HL-60 (cell line): ENCODE data around the gene SP140.

ENCODE experiments used
- CTCF ChIP-seq: IDR thresholded peaks from one replicate; pipeline ENCODE4 v1.5.1; 2011; ENCODE audit warnings: low read length, control low read depth, inconsistent platforms; ENCODE audit not compliant: insufficient read depth
- GABPA ChIP-seq: IDR thresholded peaks from 2 replicates; pipeline ENCODE4 v1.6.1; 2012; ENCODE audit warnings: low read depth
- POLR2AphosphoS5 ChIP-seq: IDR thresholded peaks from 2 replicates; pipeline ENCODE4 v1.6.1; 2012; ENCODE audit warnings: low read depth
- REST ChIP-seq: IDR thresholded peaks from 2 replicates; pipeline ENCODE4 v1.6.1; 2012; ENCODE audit warnings: low read depth; ENCODE audit not compliant: insufficient replicate concordance
- SPI1 ChIP-seq: IDR thresholded peaks from 2 replicates; pipeline ENCODE4 v1.6.1; 2012; ENCODE audit warnings: low read depth, mild to moderate bottlenecking, borderline replicate concordance

- TF ChIP-seq CTCF (no peak), POLR2AphosphoS5 (no peak), REST (no peak), GABPA (no peak), SPI1 (no peak)
Measured at GRCh38 chr2:230256733-230257332, 31.3 kb downstream of the SP140 start.
